ENCODE results near the gene PPP2R2C. TPM values are rescaled to one million over a fixed set of nuclear protein-coding genes. Genes with fewer than 3 reads are reported as not detected.

The PPP2R2C gene
- total and polyA plus RNA-seq, 10 of the 15 experiments (the other 5 are each of a cell fraction or from before 2014, with no cell fraction given): 0.13 to 0.15 TPM; not detected in 8

- no peaks in the 10 kb centered on the region for H4K20me1 ChIP-seq (ENCODE audit: control insufficient read depth, insufficient read depth)
- WGBS (ENCODE audit: insufficient coverage, insufficient replicate concordance, low lambda C conversion rate, missing lambda C conversion rate): 54% methylated on average over 7 of the region's 7 CpGs
Measured at GRCh38 chr4:6290256-6290655, 182.2 kb downstream of the PPP2R2C start.

More at GRCh38 chr4:6290256-6290655, 182.2 kb downstream of the PPP2R2C start:
- ATAC-seq: no peak
- Histone ChIP-seq H3K79me2 (ENCODE audit: control insufficient read depth, insufficient read depth, low read length) (no peaks in the 10 kb centered on the region), H2AFZ (ENCODE audit: control insufficient read depth, low read depth, low read length) (no peak overlapping the region), H3K4me3 (no peak overlapping the region), H3K9ac (ENCODE audit: control insufficient read depth, insufficient read depth, low read length) (no peak overlapping the region), H3K9me3 (replicated peaks; ENCODE audit: control insufficient read depth, insufficient read depth, low read length) (no peaks in the 10 kb centered on the region), H3K27me3 (replicated peaks in 1 of 2; ENCODE audit: control insufficient read depth in 2 of 2, insufficient read depth in 2 of 2, low read length in 1 of 2) (no peaks in the 10 kb centered on the region), H3K4me2 (ENCODE audit: control insufficient read depth, insufficient read depth) (no peak overlapping the region), H3K27ac (ENCODE audit: control insufficient read depth, insufficient read depth) (no peak overlapping the region), H3K36me3 (ENCODE audit: control insufficient read depth in 2 of 2, insufficient read depth in 2 of 2, low read length in 1 of 2) (no peaks in the 10 kb centered on the region), H3K4me1 (ENCODE audit: control insufficient read depth, insufficient read depth, low read length) (no peaks in the 10 kb centered on the region)
- ChIA-PET RAD21 (ENCODE audit: unreplicated experiment) (no interaction called here), CTCF (no interaction called here), POLR2A (no interaction called here), SMC1A (ENCODE audit: uncharacterized antibody, unreplicated experiment) (no interaction called here)
- intact Hi-C loops (cut with micrococcal nuclease; ENCODE audit: unreplicated experiment): no loop called here
- no TSS peak for BruUV-seq (replicated peaks)
- no peak for FAIRE-seq
- TF ChIP-seq NFIC (IDR thresholded peaks at IDR 0.05; ENCODE audit: low read depth, low read length): no peak
- TF ChIP-seq ZNF622 (IDR thresholded peaks at IDR 0.05): no peak
- no peak for TF ChIP-seq POLR2A (IDR thresholded peaks at IDR 0.05; ENCODE audit: low read depth, low read length)
- TF ChIP-seq LARP7 (IDR thresholded peaks at IDR 0.05): no peak
- no peak for TF ChIP-seq IRF4 (IDR thresholded peaks at IDR 0.05; ENCODE audit: low read depth, low read length)
- TF ChIP-seq ATF2 (IDR thresholded peaks at IDR 0.05; ENCODE audit: low read length): no peak
- no peak for TF ChIP-seq IRF5 (IDR thresholded peaks at IDR 0.05; ENCODE audit: borderline replicate concordance)
- no peak for TF ChIP-seq NFXL1 (IDR thresholded peaks at IDR 0.05; ENCODE audit: borderline replicate concordance)
- TF ChIP-seq SUZ12 (IDR thresholded peaks at IDR 0.05; ENCODE audit: unreplicated experiment): no peak
- TF ChIP-seq CTCF (IDR thresholded peaks at IDR 0.05 in 2 of 3, conservative IDR thresholded peaks at IDR 0.05 in 1 of 3; ENCODE audit: control insufficient read depth in 2 of 3, extremely low read depth in 1 of 3, insufficient read depth in 1 of 3, low read depth in 3 of 3, low read length in 3 of 3): no peak
- no peak for DNase-seq (ENCODE audit: low read depth, low spot score)
- in situ Hi-C loops (cut with MboI): no loop called here

Measured in GM12878 (cell line).